ENCODE measurements around the gene PLPP4.

The PLPP4 gene

DNA sequence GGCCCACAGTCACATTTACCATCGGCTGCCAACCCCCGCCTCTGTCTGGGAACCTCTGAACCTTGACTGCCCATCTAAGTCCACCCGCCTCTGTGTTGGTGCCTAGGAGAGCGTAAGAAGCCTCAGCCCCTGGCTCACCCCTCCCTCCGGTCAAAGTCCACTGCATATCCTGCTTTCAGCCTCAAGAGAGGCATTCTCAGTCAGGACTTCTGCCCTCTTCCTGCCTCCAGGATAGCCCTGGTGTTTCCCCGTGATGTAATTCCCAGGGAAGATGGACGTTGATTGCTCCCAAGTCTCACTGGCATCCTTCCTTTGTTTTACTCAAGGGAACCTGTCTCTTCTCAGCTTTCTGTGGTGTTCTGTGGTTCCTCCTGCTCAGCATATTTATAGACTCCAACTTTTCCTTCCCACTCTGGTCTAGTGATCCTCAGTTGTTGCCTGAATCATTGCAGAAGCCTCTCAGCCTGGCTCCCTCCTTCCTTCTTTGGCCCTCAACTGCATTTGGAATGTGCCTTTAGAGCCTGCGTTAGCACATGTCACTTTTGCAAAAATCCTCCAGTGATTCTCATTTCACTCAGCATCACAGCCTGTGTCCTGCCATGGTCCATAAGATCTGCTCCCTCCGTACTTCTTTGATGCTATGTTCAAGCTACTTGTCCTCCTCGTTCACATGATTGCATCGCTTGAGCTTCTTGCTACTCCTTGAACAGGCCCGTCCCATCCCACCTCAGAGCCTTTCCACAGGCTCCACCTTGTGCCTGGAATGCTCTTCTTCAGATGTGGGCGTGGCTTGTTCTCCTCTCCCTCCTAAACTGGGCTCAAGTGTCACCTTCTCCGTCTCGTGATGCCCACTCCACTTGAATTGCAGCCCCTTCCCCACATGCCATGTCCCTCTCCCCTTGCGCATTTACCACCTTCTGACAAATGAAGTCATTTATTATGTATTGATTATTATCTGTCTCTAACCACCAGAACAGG, 124.2 kb downstream of the PLPP4 start:
- no peak for DNase-seq

- no peak for DNase-seq
Observed at GRCh38 chr10:120582753-120583152, 125.7 kb downstream of the PLPP4 start.

DNA sequence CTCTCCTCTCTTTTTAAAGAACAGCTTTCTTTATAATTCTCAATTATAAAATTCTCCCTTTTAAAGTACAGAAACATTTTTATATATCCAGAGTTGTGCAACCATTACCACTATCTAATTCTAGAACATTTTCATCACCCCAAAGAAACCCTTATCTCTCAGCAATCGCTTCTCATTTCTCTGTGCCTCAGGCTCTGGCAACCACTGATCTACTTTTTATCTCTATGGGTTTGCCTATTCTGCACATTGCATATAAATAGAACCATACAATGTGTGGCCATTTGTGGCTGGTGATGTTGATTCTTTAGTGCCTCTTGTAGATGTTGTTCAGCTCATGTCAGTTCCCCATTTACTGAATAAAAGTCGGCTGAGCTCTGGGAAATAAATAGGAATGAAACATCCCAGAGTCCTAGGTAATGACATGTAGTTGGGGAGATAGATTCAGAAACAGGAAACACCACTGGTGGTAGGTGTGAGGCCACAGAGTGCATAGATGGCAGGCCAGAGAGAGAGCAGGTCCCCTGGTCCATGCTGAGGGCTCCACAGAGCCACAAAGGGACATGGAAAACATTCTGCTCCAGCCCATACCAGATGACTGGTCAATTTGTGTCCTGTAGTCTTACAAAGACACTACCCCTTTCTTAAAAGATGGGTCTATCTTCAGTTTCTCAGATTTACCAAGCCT, 126.5 kb downstream of the PLPP4 start:
- DNase-seq: no peak

DNA sequence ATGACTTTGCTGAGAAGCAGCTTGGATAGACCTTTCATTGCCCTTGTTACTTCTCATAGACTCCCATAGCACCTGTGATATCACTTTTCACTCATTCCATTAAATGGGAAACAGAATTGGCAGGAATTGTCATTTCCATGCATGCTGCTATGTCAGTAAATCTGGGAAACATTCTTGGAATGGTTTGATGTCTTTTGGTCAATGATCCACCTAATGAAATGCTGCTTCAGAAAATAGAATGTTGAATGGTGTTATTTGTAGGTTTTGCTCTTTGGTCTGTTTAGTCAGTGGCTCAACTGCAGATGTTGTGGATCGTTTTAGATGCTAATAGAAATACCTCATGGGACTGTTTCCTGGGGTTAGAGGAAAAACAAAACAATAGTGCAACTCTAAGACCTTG, 127.8 kb downstream of the PLPP4 start:
- no peak for DNase-seq

DNA sequence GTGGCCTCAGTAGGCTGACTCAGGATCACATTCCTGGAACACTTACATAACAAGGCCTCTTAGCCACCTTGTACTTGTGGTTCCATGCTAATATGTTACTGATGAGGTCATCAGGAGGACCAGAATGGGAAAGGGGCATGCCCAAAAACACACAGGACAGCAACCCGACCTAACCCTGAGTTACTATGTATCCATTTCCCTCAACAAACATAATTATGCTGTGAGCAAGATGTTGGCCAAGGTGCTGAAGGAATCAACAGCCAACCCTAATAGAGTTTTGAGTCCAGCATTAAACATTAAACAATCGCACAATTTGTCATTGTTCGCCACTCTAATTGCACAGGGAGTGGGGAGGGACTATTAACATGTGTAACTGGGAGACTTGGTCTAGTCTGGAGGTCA, 129.4 kb downstream of the PLPP4 start:
- no peak for DNase-seq

GRCh38 chr10:120587061-120587460, 130.0 kb downstream of the PLPP4 start:
- no peak for DNase-seq

GRCh38 chr10:120588311-120588710, 131.3 kb downstream of the PLPP4 start:
- no peak for DNase-seq

GRCh38 chr10:120593693-120594092, 136.7 kb downstream of the PLPP4 start:
- no peak for DNase-seq

DNA sequence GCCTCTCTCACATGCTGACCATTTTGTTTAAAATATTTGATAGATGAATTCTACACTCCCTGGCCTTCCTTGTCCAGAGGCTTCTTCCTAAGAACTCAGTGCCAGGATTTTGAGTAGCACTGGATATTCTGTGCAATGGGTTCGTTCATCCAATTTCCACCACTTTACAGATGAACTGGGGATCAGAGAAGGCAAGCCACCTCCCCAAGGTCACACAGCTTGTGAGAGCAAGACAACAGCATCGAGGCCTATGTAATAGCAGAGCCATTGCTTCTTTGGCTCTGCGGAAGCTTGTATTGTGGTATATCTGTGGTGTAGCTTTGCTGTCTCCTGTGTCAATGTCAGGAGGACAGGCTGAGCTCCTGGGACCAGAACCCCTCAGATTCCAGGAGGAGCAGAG, 140.9 kb downstream of the PLPP4 start:
- no peak for DNase-seq

DNA sequence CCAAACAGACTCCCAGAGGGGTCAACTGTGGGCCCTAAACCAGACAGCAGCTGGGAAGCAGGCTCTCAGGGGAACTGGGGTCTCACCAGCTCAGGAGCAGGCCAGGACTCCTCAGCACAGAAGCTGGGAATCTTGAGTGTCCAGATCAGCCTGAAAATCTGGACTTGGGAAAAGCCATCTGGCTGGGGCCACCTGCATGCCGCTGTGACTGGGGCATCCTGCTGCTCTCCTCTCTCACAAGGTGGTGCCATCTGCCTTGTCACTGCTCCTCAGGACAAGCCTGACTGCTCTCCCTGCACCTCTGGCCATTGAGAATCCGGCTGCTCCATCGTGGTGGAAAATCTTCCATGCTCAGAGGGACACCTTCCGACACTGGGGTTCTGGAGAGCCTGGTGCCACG, 141.4 kb downstream of the PLPP4 start:
- no peak for DNase-seq

DNA sequence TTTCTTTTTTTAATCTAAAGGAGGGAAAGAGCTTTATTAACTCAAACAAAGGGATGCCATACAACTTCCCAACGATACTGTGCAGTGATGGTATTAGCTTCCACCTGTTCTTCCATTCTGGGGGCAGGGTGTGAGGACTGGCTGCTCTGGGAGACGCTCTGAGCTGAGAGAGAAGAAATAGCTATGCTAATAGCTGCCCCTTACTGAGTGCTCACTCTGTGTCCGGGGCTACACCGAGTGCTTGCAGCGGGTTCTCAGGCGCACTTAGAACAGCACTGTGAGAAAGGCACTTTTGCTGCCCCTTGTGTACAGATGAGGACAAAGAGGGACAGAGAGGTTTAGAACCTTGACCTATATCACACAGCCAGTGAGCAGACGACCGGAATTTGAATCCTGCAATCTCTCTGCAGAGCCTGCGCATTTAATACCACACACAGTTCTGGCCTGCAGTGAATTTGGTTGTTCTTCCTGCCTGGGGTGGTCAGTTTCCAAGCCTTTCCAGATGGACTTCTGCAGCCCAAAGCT, 142.2 kb downstream of the PLPP4 start:
- DNase-seq: no peak

DNA sequence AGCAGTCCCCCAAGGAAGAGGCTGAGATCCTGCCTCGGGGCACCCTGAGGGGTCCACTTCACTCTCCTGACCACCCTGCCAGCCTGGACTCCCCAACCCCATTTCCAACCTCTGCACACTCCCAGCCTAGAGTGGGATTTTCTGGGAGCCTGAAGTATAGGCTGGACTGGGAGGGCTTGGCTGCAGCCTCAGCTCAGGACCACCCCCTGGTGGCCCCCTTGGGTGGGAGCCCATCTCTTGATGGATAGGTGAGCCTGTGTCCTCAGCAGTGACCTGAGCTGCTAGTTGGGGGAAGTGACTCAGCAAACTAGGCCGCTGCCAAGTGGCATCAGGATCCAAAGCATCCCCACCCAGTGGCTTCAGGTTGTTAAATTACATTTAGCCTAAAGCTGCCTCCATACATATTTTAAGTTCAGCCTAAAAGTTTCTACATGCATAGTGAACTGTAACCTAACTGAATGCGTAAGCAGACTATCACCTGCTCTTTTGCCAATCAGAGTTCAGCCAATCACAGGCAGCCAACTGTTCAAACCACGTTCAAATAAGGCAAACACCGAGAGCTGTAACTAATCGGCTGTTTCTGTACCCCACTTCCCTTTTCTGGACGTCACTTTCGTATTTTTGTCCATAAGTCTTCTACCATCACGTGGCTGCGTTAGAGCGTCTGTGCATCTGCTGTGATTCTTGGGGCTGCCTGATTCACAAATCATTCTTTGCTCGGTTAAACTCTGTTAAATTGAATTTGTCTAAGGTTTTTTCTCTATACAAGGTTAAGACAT, 144.0 kb downstream of the PLPP4 start:
- DNase-seq: no peak

DNA sequence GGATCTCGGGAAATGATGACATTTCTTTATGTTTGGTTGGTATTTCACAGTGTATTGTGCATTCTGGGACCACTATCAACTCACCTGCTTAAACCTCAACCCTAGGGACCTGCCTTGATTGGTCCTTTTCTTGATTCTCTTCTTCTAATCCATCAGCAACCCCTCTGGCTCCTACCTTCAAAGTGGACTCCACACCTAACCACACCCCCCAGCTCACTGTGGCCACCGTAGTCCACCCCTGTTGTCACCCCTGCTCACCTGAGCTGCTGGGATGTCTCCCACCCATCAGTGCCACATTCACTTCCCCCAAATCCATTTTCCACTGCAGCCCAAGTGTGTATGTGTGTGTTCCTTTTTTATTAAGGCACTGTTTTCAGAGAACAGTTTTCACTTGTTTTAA, 145.0 kb downstream of the PLPP4 start:
- no peak for DNase-seq

DNA sequence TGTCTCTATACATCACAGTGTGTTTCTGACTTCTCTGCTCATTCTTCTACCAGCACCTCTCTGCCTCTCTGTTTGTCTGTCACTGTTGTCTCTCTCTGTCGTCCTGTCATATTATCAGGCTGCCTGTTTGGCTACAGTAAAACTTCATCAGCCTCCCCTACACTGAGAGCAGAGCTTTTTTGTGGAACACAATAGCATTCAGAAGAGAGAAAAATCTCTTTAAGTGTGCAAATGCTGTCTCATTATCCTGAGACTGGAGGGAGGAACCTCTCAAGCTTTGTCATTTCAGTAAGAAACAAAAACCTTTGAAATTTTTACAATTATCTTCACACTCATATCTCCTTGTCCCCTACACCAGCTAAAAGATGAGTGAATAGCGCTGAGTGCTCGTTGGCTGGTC, 148.4 kb downstream of the PLPP4 start:
- DNase-seq: no peak

DNA sequence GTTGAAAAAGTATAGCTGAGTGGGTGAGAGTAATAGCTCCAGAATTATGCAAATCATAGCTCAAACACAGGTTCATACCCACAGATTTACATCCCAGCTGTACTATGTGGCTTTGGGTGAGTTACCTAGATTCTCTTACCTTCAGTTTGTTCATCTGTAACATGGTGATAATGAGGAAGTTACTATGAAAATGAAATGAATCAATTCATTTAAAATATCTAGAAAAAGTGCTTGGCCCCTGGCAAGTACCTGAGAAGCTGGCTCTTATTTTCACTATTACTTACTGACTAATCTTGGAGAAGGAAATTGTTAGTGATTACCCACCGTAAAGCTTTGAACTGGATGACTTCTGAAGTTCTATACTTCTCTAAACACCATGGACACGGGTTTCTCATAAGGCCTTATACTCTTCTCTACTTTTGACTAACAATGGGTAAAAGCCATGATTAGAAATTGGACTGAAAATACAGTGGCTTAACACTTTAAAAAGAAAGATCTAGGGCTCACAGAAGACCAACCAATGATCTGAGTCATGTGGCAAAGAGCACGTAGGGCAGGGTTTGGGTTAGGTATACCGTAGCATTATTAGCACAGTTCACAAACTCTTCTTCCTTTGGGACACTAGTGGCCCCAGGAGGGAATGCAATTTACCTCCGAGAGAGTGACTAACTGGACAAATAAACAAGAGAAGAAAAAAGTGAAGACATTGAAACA, 149.2 kb downstream of the PLPP4 start:
- no peak for DNase-seq

GRCh38 chr10:120607016-120607709, 150.1 kb downstream of the PLPP4 start:
- no peak for DNase-seq

DNA sequence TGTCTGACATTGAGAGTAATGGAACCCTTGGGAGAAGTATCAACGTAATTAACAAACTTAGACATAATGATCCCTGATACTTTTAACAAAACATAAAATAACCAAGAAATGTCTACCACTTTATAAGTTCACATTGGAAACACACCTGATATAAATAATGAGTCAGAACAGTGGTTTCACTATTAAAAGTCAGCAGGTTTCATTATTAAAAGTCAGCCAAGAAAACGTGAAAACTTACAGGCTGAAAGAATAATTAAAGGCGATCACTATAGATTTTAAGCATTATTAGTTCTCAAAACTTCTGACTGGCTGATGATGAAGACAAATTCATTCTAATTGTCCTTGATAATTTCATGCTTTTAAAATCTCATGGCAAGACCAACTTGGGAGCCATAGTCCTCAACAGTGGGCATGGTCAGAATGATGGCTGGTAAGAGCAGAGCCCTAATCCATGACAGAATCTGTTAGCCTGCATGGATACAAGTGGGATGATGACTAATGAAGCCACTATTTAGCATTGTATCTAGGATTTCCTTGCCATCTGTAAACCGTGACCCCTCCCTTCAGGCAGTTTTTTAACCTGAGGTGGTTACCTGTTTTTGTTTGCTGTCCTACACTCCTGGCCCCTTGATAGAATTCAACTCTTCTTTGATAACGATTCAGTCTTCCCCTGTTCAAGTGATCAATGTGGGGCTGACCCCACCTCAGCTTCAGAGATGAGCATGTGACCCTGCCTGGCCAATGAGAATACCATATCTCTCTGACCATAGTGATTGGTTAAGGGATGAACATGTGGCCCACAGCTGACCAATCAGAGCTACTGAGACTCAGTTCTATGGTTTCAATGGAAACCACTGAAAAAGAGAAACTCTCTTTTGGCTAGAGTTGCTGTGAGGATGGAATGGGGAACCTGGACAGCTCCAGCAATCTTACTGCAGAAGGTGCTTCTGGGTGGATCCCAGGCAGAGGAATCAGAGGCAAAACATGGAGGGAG, 151.0 kb downstream of the PLPP4 start:
- no peak for DNase-seq

DNA sequence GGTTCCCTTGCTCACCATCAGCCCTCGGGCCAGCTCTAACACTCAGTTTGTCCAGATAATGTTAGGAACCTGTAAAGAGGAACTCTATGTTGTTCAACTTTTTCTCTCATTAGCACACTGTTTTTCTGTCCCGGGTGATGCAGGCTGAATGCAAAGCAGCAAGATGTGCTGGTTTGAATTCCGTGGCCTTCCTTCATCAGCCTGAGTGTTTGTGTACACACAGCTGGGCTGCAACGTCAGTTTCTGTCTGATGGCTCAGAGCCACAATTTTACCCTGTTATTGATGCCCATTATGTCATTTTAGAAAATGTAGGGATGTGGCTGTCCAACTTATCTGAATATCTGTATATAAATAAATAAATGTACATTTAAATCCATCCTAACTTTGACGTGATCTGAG, 152.0 kb downstream of the PLPP4 start:
- no peak for DNase-seq

- no peak for DNase-seq
Observed at GRCh38 chr10:120610791-120611190, 153.8 kb downstream of the PLPP4 start.

GRCh38 chr10:120612756-120613155, 155.7 kb downstream of the PLPP4 start:
- no peak for DNase-seq
